HG03135 (cell line): ENCODE data around the gene DOK7.

Experiments used
- ATAC-seq: cut with Tn5 transposase; IDR thresholded peaks from one replicate; pipeline ENCODE4 v1.9.1; 2021; ENCODE audit warnings: mild to moderate bottlenecking, moderate library complexity; ENCODE audit not compliant: unreplicated experiment

DOK7 gene

GRCh38 chr4:3473996-3474765 lies 11.1 kb downstream of the DOK7 start:
- ATAC-seq, result no peak

- ATAC-seq, result no peak
Observed at GRCh38 chr4:3475041-3475712, 12.1 kb downstream of the DOK7 start.

GRCh38 chr4:3475713-3476260 lies 12.7 kb downstream of the DOK7 start:
- ATAC-seq, result no peak

GRCh38 chr4:3476341-3476747 lies 13.2 kb downstream of the DOK7 start:
- ATAC-seq, result no peak

GRCh38 chr4:3476936-3477749 lies 14.0 kb downstream of the DOK7 start:
- no peak for ATAC-seq

GRCh38 chr4:3477750-3478430 lies 14.8 kb downstream of the DOK7 start:
- ATAC-seq, result no peak

GRCh38 chr4:3478446-3479357 lies 15.6 kb downstream of the DOK7 start:
- no peak for ATAC-seq

- no peak for ATAC-seq
Observed at GRCh38 chr4:3479358-3480101, 16.4 kb downstream of the DOK7 start.

GRCh38 chr4:3480528-3481112 lies 17.5 kb downstream of the DOK7 start:
- peak; percentile 57 for ATAC-seq

GRCh38 chr4:3481113-3481531 lies 18.0 kb downstream of the DOK7 start:
- ATAC-seq, result no peak

GRCh38 chr4:3481783-3482393 lies 18.8 kb downstream of the DOK7 start:
- ATAC-seq, result no peak

- ATAC-seq, result no peak
Observed at GRCh38 chr4:3482707-3483106, 19.6 kb downstream of the DOK7 start.

- no peak for ATAC-seq
Observed at GRCh38 chr4:3483471-3483921, 20.4 kb downstream of the DOK7 start.

- ATAC-seq, result no peak
Observed at GRCh38 chr4:3484057-3484973, 21.2 kb downstream of the DOK7 start.

- no peak for ATAC-seq
Observed at GRCh38 chr4:3485011-3485791, 22.1 kb downstream of the DOK7 start.

GRCh38 chr4:3485886-3486540 lies 22.9 kb downstream of the DOK7 start:
- no peak for ATAC-seq
